GM12878 (cell line): ENCODE results near the gene FNTB. TPM values are rescaled to one million over a fixed set of nuclear protein-coding genes. Genes with fewer than 3 reads are reported as not detected.

ENCODE experiments used
- ATAC-seq: fragments of 200-7000 bp; cut with Tn5 transposase; 3 replicates; pipeline ENCODE4 v1.9.1; 2020; ENCODE audit warnings: mild to moderate bottlenecking, moderate library complexity
- BruUV-seq: library from RNA; stranded (reverse); fragments of 400-500 nt; replicated peaks from 2 replicates; lab custom pipeline; 2021; lab: Mats Ljungman, UMichigan
- CTCF ChIA-PET: fragments of 300-600 bp; sonication (Branson Sonifier 250); formaldehyde crosslinking; extraction: SDS; loops from one replicate; lab custom pipeline; 2021; ENCODE audit warnings: inconsistent platforms; lab: Yijun Ruan, JAX
- POLR2A ChIA-PET: fragments of 350-600 bp; formaldehyde crosslinking; extraction: SDS; loops from one replicate; lab custom pipeline; 2021; ENCODE audit warnings: inconsistent platforms; lab: Charles Lee
- RAD21 ChIA-PET: fragments of 300-600 bp; sonication (Branson Sonifier 250); formaldehyde crosslinking; loops from one replicate; lab custom pipeline; 2023; ENCODE audit warnings: antibody characterized with exemption; ENCODE audit not compliant: unreplicated experiment; lab: Charles Lee
- SMC1A ChIA-PET: fragments of 300-600 bp; sonication (Branson Sonifier 250); formaldehyde crosslinking; loops from one replicate; lab custom pipeline; 2023; ENCODE audit not compliant: unreplicated experiment, uncharacterized antibody; lab: Charles Lee
- DNase-seq: peaks from one replicate; pipeline ENCODE4 v3.0.0-alpha.2; 2011; ENCODE audit warnings: low read depth, low spot score
- FAIRE-seq: peaks from 3 replicates; lab custom pipeline; 2011; peaks lifted over from hg19 to GRCh38; lab: Jason Lieb, UNC
- H2AFZ ChIP-seq: 2 replicates; pipeline ENCODE4 v1.6.0; 2011; ENCODE audit warnings: low read depth, low read length, control low read depth; ENCODE audit not compliant: control insufficient read depth
- H3K27ac ChIP-seq: 2 replicates; pipeline ENCODE4 v1.5.1; 2011; ENCODE audit warnings: control low read depth; ENCODE audit not compliant: control insufficient read depth, insufficient read depth
- H3K27me3 ChIP-seq, 2 experiments: replicated peaks in 1 of 2; 2 replicates each; pipeline versions ENCODE4 v1.6.0 to v1.6.1; 2011; ENCODE audit warnings: low read length in 1 of 2; ENCODE audit not compliant: control insufficient read depth in 2 of 2, insufficient read depth in 2 of 2
- H3K36me3 ChIP-seq, 2 experiments: 2 replicates each; pipeline ENCODE4 v1.5.1; 2011; ENCODE audit warnings: low read length in 1 of 2; ENCODE audit not compliant: control insufficient read depth in 2 of 2, insufficient read depth in 2 of 2
- H3K4me1 ChIP-seq: 2 replicates; pipeline ENCODE4 v1.6.1; 2011; ENCODE audit warnings: mild to moderate bottlenecking, low read length, moderate library complexity, mixed read lengths; ENCODE audit not compliant: control insufficient read depth, insufficient read depth
- H3K4me2 ChIP-seq: 2 replicates; pipeline ENCODE4 v1.6.0; 2011; ENCODE audit warnings: control low read depth; ENCODE audit not compliant: control insufficient read depth, insufficient read depth
- H3K4me3 ChIP-seq: fragments of 200-600 bp; sonication (generic); 2 replicates; pipeline ENCODE4 v1.5.1; 2016
- H3K79me2 ChIP-seq: 2 replicates; pipeline ENCODE4 v1.6.0; 2011; ENCODE audit warnings: low read length; ENCODE audit not compliant: control insufficient read depth, insufficient read depth
- H3K9ac ChIP-seq: 2 replicates; pipeline ENCODE4 v1.8.0; 2011; ENCODE audit warnings: low read length, control low read depth, mixed read lengths; ENCODE audit not compliant: control insufficient read depth, insufficient read depth
- H3K9me3 ChIP-seq: replicated peaks from 3 replicates; pipeline ENCODE4 v1.5.1; 2011; ENCODE audit warnings: mild to moderate bottlenecking, low read length; ENCODE audit not compliant: control insufficient read depth, insufficient read depth
- H4K20me1 ChIP-seq: 2 replicates; pipeline ENCODE4 v1.6.0; 2011; ENCODE audit not compliant: control insufficient read depth, insufficient read depth
- BHLHE40 ChIP-seq, 2 experiments: fragments of 450-650 bp in 1 of 2; IDR thresholded peaks; 2 replicates each; pipeline ENCODE4 v1.6.1; 2011 to 2017; ENCODE audit warnings: low read depth in 2 of 2, borderline replicate concordance in 1 of 2, improper control_type of control experiment in 1 of 2, low read length in 1 of 2, mild to moderate bottlenecking in 1 of 2
- IRF5 ChIP-seq: fragments of 450-650 bp; IDR thresholded peaks from 2 replicates; pipeline ENCODE4 v1.6.1; 2017; ENCODE audit warnings: borderline replicate concordance
- NFIC ChIP-seq: IDR thresholded peaks from 2 replicates; pipeline ENCODE4 v1.6.1; 2012; ENCODE audit warnings: low read depth, mild to moderate bottlenecking, inconsistent platforms, low read length, moderate library complexity
- NFYA ChIP-seq: IDR thresholded peaks from 2 replicates; pipeline ENCODE4 v1.6.1; 2011; ENCODE audit warnings: low read depth, mild to moderate bottlenecking, low read length, improper control_type of control experiment, borderline replicate concordance
- SIN3A ChIP-seq: IDR thresholded peaks from 2 replicates; pipeline ENCODE4 v1.6.1; 2012; ENCODE audit warnings: low read depth, low read length, improper control_type of control experiment
- TCF3 ChIP-seq: IDR thresholded peaks from 2 replicates; pipeline ENCODE4 v1.6.1; 2012; ENCODE audit warnings: low read depth, mild to moderate bottlenecking, low read length, borderline replicate concordance; ENCODE audit not compliant: insufficient read depth
- ZNF24 ChIP-seq: fragments of 450-650 bp; IDR thresholded peaks from 2 replicates; pipeline ENCODE4 v1.6.1; 2017; ENCODE audit warnings: antibody characterized with exemption, mild to moderate bottlenecking
- ZNF384 ChIP-seq: IDR thresholded peaks from 2 replicates; pipeline ENCODE4 v1.6.1; 2012; ENCODE audit warnings: low read depth, mild to moderate bottlenecking, low read length, improper control_type of control experiment, borderline replicate concordance
- WGBS: methylation state at CpG from one replicate; pipeline ENCODE4 v1.1.6; 2016; ENCODE audit warnings: low lambda C conversion rate; ENCODE audit not compliant: insufficient replicate concordance, insufficient coverage; ENCODE audit errors: missing lambda C conversion rate; 5-methylcytosine and 5-hydroxymethylcytosine counted together
- in situ Hi-C: fragments of 300-500 bp; cut with MboI; formaldehyde crosslinking; loops from 9 replicates; pipeline ENCODE4 v1.14.3; 2018; ENCODE audit warnings: mixed read lengths
- intact Hi-C: fragments of 100-400 bp; cut with micrococcal nuclease; formaldehyde crosslinking; loops from one replicate; pipeline ENCODE4 v1.14.2; 2022; ENCODE audit not compliant: unreplicated experiment
- polyA plus RNA-seq, 11 experiments: library from polyadenylated mRNA; depleted of rRNA in 4 of 11; unstranded in 6 of 11; stranded (reverse) in 5 of 11; fragments of >200 nt; fragmentation: Nextera tagmentation in 4 of 11; fragmentation: Illumina TruSeq in 1 of 11; extraction: Ambion mirVana in 4 of 11; extraction: Trizol in 1 of 11; gene quantifications; 1 replicate in 1 of 11; 2 replicates in 10 of 11; pipeline versions ENCODE4 v1.2.1 to v1.2.3, GENCODE V29; 2011 to 2016; ENCODE audit warnings: inconsistent platforms in 2 of 11, missing spikeins in 2 of 11, low read depth in 1 of 11
- total RNA-seq, 4 experiments: library from RNA; depleted of rRNA in 3 of 4; stranded (reverse); fragments of >200 nt in 3 of 4; fragmentation: Illumina TruSeq in 1 of 4; extraction: Trizol in 1 of 4; gene quantifications; 2 replicates each; pipeline versions ENCODE4 v1.2.1 to v1.2.3, GENCODE V29; 2013 to 2021
- TF ChIP-seq, protein P1 (sequence below): fragments of 450-650 bp; IDR thresholded peaks from 2 replicates; pipeline ENCODE4 v1.6.1; 2014; ENCODE audit warnings: mild to moderate bottlenecking

The FNTB gene
- total and polyA plus RNA-seq, 10 of the 15 experiments (the other 5 are each of a cell fraction or from before 2014, with no cell fraction given) = 10.4 to 25.1 (median 16.7) TPM

DNA sequence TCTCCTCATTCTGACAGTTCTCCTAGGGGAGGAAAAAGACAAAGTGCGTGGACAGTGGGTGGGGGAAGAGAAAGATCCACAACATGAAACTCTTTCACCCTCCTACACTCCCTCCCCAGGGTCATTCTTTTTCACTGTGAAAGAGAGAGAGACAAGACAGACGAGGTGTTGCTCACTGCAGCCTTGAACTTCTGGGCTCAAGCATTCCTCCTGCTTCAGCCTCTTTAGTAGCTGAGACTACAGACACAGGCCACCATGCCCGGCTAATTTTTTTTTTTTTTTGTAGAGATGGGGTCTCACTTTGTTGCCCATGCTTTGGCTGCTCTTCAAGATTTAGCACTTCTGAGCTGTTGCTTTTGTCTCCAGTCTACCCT, 46.9 kb upstream of the FNTB start:
- BruUV-seq = no TSS peak
- H2AFZ ChIP-seq = no peak overlapping the region
- in situ Hi-C loops (no loop called here), intact Hi-C loops (no loop called here)
- no peak overlapping the region for H3K4me2 ChIP-seq
- no peak overlapping the region for H3K27ac ChIP-seq
- no peaks in the 10 kb centered on the region for H3K9me3 ChIP-seq
- H3K4me1 ChIP-seq = no peaks in the 10 kb centered on the region
- RAD21 ChIA-PET = interaction anchor here (1.6 kb wide), 1 partner anchor 13 kb away, joined by 4 read pairs; no protein-coding TSS in a partner anchor
- H3K36me3 ChIP-seq = peaks cover 4 to 5% of the 10 kb centered on the region in 2 experiments
- no peaks in the 10 kb centered on the region for H4K20me1 ChIP-seq
- H3K9ac ChIP-seq = no peak overlapping the region
- no peak for FAIRE-seq
- no peak overlapping the region for H3K4me3 ChIP-seq
- SMC1A ChIA-PET = no interaction called here
- H3K27me3 ChIP-seq = no peaks in the 10 kb centered on the region
- DNase-seq = no peak
- ATAC-seq = no peak
- POLR2A ChIA-PET = no interaction called here
- H3K79me2 ChIP-seq = no peaks in the 10 kb centered on the region
- CTCF ChIA-PET = interaction anchor here (0.6 to 1.4 kb wide), 4 partner anchors 13 to 116 kb away, joined by 3 to 4 read pairs (median 4); no protein-coding TSS in a partner anchor
- TF ChIP-seq, protein P1, sequence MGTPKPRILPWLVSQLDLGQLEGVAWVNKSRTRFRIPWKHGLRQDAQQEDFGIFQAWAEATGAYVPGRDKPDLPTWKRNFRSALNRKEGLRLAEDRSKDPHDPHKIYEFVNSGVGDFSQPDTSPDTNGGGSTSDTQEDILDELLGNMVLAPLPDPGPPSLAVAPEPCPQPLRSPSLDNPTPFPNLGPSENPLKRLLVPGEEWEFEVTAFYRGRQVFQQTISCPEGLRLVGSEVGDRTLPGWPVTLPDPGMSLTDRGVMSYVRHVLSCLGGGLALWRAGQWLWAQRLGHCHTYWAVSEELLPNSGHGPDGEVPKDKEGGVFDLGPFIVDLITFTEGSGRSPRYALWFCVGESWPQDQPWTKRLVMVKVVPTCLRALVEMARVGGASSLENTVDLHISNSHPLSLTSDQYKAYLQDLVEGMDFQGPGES = no peak
- TF ChIP-seq SIN3A (no peak), BHLHE40 (IDR thresholded peaks at IDR 0.05; ENCODE audit: borderline replicate concordance in 1 of 2, low read depth in 2 of 2, low read length in 1 of 2) (no peak), ZNF384 (no peak), IRF5 (no peak), NFYA (no peak), NFIC (no peak), ZNF24 (no peak), TCF3 (no peak)
- WGBS = 80% methylated on average over 3 of the region's 3 CpGs
